ENCODE data around the gene GRIFIN. TPM values are rescaled to one million over a fixed set of nuclear protein-coding genes. Genes with fewer than 3 reads are reported as not detected.

Gene GRIFIN
- total and polyA plus RNA-seq, 10 donors: not detected

DNA sequence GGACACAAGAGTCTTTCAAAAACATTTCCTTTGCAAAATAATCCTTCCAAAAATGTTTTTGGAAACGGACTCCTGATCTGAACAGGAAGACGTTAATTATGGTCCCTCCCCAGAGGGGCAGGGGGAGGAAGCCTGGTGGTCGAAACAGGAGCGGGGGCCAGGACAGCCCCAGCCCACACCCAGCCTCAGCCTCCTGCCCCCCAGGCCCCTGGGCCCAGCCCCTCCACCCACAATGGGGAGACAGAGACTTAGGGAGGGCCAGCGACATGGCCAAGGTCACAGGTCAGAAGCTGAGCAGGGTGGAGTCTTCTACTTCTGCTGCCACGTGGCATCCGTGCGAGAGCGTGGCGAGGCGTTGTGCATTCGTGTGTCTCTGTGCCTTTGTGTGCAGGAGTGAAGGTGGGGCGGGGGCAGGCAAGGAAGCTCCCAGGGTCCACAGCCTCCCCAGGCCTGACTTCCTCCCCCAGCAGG lies 14.0 kb upstream of the GRIFIN start:
- TF ChIP-seq CTCF (IDR thresholded peaks at IDR 0.05 in 8 of 11, conservative IDR thresholded peaks at IDR 0.05 in 3 of 11): no peak
- TF ChIP-seq POLR2AphosphoS5 (IDR thresholded peaks at IDR 0.05): peak in 1 of 3 donors; percentile 13
- peak overlapping the region in 2 of 8 donors; percentile 1 to 20 for H3K27ac ChIP-seq
- no peaks in the 10 kb centered on the region for H3K9me3 ChIP-seq
- peaks cover 0 to 51% (median 23%) of the 10 kb centered on the region in 6 donors for H3K4me1 ChIP-seq
- intact Hi-C loops (cut with DNase I; ENCODE audit: low total_unique reads): no loop called here
- peaks cover 0 to 39% (median 8%) of the 10 kb centered on the region in 7 donors for H3K27me3 ChIP-seq (replicated peaks in 1 of 7)
- no peaks in the 10 kb centered on the region for H3K36me3 ChIP-seq
- no peak overlapping the region for H3K4me3 ChIP-seq
- WGBS, 5 donors: 40 to 56% (median 56%) methylated on average over 11 to 13 of the region's 13 CpGs
- no peak for DNase-seq

GRCh38 chr7:2488681-2489080 lies 12.5 kb upstream of the GRIFIN start:
- WGBS, 5 donors: 38 to 46% (median 41%) methylated on average over 8 to 9 of the region's 9 CpGs
- no peak for DNase-seq
- Histone ChIP-seq H3K36me3 (no peaks in the 10 kb centered on the region), H3K27me3 (replicated peaks in 1 of 7) (peaks cover 0 to 27% (median 0%) of the 10 kb centered on the region in 7 donors), H3K9me3 (no peaks in the 10 kb centered on the region), H3K4me3 (no peak overlapping the region), H3K27ac (no peak overlapping the region), H3K4me1 (peaks cover 0 to 39% (median 14%) of the 10 kb centered on the region in 6 donors)
- intact Hi-C loops (cut with DNase I; ENCODE audit: low total_unique reads): no loop called here
- TF ChIP-seq POLR2AphosphoS5 (IDR thresholded peaks at IDR 0.05) (no peak), CTCF (IDR thresholded peaks at IDR 0.05 in 8 of 11, conservative IDR thresholded peaks at IDR 0.05 in 3 of 11) (no peak), POLR2A (IDR thresholded peaks at IDR 0.05) (no peak)

DNA sequence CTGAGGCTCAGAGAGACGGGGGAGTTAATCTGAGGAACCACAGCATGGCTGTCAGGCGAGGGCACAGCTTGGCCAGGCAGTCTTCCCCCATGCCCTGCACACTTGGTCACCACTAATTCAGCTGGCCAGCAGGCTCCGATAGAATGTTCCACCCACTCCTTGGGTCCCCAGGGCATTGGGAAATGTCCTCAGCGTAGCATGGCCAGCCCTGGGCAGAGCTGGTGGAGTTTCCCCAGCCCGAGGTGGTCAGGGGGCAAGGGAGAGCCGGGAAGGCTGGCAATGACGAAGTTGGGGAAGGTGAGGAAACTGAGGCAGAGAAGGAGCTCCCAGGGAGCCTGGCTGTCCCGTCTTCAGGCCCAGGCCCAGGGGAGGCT lies 12.1 kb upstream of the GRIFIN start:
- TF ChIP-seq POLR2A (IDR thresholded peaks at IDR 0.05): no peak
- no peak for TF ChIP-seq CTCF (IDR thresholded peaks at IDR 0.05 in 8 of 11, conservative IDR thresholded peaks at IDR 0.05 in 3 of 11)
- TF ChIP-seq POLR2AphosphoS5 (IDR thresholded peaks at IDR 0.05): no peak
- H3K4me3 ChIP-seq: no peak overlapping the region
- intact Hi-C loops (cut with DNase I; ENCODE audit: low total_unique reads): no loop called here
- H3K9me3 ChIP-seq: peaks cover 0 to 4% (median 2%) of the 10 kb centered on the region in 8 donors
- no peak overlapping the region for H3K27ac ChIP-seq
- H3K27me3 ChIP-seq (replicated peaks in 1 of 7): peaks cover 0 to 22% (median 0%) of the 10 kb centered on the region in 7 donors
- DNase-seq: peak; percentile 55
- H3K36me3 ChIP-seq: no peaks in the 10 kb centered on the region
- peaks cover 0 to 35% (median 13%) of the 10 kb centered on the region in 6 donors for H3K4me1 ChIP-seq
- WGBS, 5 donors: 68 to 89% (median 81%) methylated on average over 8 of the region's 8 CpGs

DNA sequence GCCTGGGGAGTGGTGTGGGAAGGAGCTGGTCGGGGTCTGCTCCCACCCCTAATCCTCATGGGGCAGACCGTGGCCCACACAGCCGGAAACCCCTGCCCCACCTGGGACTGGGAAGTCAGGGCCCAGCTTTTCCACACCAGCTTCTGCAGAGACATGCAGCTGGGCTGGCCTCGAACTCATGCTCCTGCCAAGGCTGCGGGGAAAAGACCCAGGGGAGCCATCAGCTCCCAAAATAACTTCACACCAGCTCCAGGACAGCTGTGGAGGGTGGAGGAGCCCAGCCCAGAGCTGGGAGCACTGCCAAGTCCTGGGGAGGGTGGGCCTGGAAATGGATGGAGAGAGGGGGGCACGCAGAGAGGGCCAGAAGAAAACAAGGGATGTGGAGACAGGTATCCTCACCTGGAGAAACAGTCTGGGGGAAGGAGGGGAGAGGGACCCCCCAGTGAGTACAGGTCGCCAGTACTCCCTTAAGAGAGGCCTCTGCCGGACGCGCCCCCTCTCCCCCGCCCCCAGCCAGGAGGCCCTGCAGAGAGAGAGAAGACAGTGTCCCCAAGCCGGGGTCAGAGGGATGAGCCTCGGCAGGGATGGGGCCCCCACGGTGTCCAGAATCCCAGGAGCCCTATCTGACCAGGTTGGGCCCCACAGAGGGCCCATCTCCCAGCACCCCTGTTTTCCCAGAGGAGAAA lies 11.5 kb upstream of the GRIFIN start:
- H3K27me3 ChIP-seq (replicated peaks in 1 of 7): peaks cover 0 to 17% (median 0%) of the 10 kb centered on the region in 7 donors
- H3K27ac ChIP-seq: no peak overlapping the region
- H3K36me3 ChIP-seq: no peaks in the 10 kb centered on the region
- no peak overlapping the region for H3K4me3 ChIP-seq
- no peak for DNase-seq
- H3K4me1 ChIP-seq: peaks cover 0 to 33% (median 12%) of the 10 kb centered on the region in 6 donors
- TF ChIP-seq CTCF (IDR thresholded peaks at IDR 0.05 in 8 of 11, conservative IDR thresholded peaks at IDR 0.05 in 3 of 11) (no peak), POLR2A (IDR thresholded peaks at IDR 0.05) (no peak)
- 54 to 69% (median 68%) methylated on average over 4 to 14 of the region's 14 CpGs for WGBS, 5 donors
- intact Hi-C loops (cut with DNase I; ENCODE audit: low total_unique reads): no loop called here
- peaks cover 0 to 9% (median 7%) of the 10 kb centered on the region in 8 donors for H3K9me3 ChIP-seq

Measured in spleen (tissue), 11 donors.